Common myeloid progenitor, CD34-positive (primary cell): ENCODE measurements around the gene PLXNA4.

Source experiments
- CTCF ChIA-PET: fragments of 350-600 bp; sonication (Branson Sonifier 250); formaldehyde crosslinking; loops from one replicate; lab custom pipeline; 2021; ENCODE audit warnings: antibody characterized with exemption; lab: Charles Lee
- POLR2A ChIA-PET: fragments of 350-600 bp; sonication (Branson Sonifier 250); formaldehyde crosslinking; loops from one replicate; lab custom pipeline; 2021; ENCODE audit warnings: antibody characterized with exemption; lab: Charles Lee
- DNase-seq, 3 donors: peaks; one replicate each; pipeline versions ENCODE4 v3.0.0 to v3.0.0-alpha.2; 2013
- H3K27ac ChIP-seq, 2 experiments: 1 replicate in 1 of 2; 2 replicates in 1 of 2; pipeline ENCODE4 v1.7.0; 2013; ENCODE audit warnings: inconsistent platforms in 2 of 2, low read length in 2 of 2, mild to moderate bottlenecking in 2 of 2, low read depth in 1 of 2, moderate library complexity in 1 of 2; ENCODE audit not compliant: severe bottlenecking in 2 of 2, insufficient read depth in 1 of 2, poor library complexity in 1 of 2
- H3K27me3 ChIP-seq, 5 experiments: replicated peaks in 2 of 5; 1 replicate in 3 of 5; 2 replicates in 2 of 5; pipeline versions ENCODE4 v1.6.1 to v1.7.0; 2013; ENCODE audit warnings: low read length in 4 of 5, mild to moderate bottlenecking in 2 of 5, moderate library complexity in 2 of 5, inconsistent platforms in 1 of 5; ENCODE audit not compliant: insufficient read depth in 5 of 5, control insufficient read depth in 4 of 5
- H3K36me3 ChIP-seq, 4 experiments: 1 replicate in 2 of 4; 2 replicates in 2 of 4; pipeline versions ENCODE4 v1.6.1 to v1.7.0; 2013; ENCODE audit warnings: low read length in 3 of 4, control low read depth in 1 of 4, mild to moderate bottlenecking in 1 of 4; ENCODE audit not compliant: control insufficient read depth in 4 of 4, insufficient read depth in 4 of 4
- H3K4me1 ChIP-seq, 4 experiments: 1 replicate in 3 of 4; 2 replicates in 1 of 4; pipeline versions ENCODE4 v1.6.1 to v1.7.1; 2013; ENCODE audit warnings: low read length in 3 of 4, mild to moderate bottlenecking in 3 of 4, control low read depth in 1 of 4, inconsistent platforms in 1 of 4, moderate library complexity in 1 of 4; ENCODE audit not compliant: control insufficient read depth in 4 of 4, insufficient read depth in 4 of 4; ENCODE audit errors: control extremely low read depth in 1 of 4
- H3K4me3 ChIP-seq, 7 experiments: 1 replicate in 4 of 7; 2 replicates in 3 of 7; pipeline versions ENCODE4 v1.5.1 to v1.7.0; 2013; ENCODE audit warnings: mild to moderate bottlenecking in 7 of 7, low read length in 6 of 7, moderate library complexity in 6 of 7, inconsistent platforms in 2 of 7, low read depth in 2 of 7, control low read depth in 1 of 7; ENCODE audit not compliant: insufficient read depth in 4 of 7, control insufficient read depth in 1 of 7; ENCODE audit errors: extremely low read depth in 1 of 7
- H3K9me3 ChIP-seq, 5 experiments: 1 replicate in 4 of 5; 2 replicates in 1 of 5; pipeline versions ENCODE4 v1.6.1 to v1.7.1; 2013; ENCODE audit warnings: low read length in 4 of 5, mild to moderate bottlenecking in 2 of 5, inconsistent platforms in 1 of 5, low read depth in 1 of 5, moderate library complexity in 1 of 5; ENCODE audit not compliant: control insufficient read depth in 4 of 5, insufficient read depth in 2 of 5; ENCODE audit errors: control extremely low read depth in 1 of 5
- WGBS: methylation state at CpG from one replicate; pipeline ENCODE4 v1.1.5; 2013; ENCODE audit not compliant: insufficient coverage; 5-methylcytosine and 5-hydroxymethylcytosine counted together

The PLXNA4 gene

DNA sequence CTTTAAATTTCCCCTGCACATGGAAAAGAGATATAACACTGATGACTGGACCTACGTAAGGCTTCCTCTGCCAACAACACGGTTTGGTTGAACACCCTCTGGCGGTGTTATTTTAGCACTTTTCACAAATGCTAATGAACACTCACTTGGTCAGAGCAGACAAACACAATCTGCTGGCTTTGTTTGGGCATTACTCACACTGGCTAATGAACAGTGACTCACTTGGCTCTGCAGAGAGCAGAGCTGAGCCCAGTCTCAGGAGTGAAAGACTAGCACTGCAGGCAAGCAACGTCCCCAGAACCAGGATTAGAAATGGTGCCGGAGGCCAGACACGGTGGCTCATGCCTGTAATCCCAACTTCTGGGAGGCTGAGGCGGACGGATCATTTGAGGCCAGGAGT, 430.8 kb downstream of the PLXNA4 start:
- Histone ChIP-seq H3K36me3 (no peaks in the 10 kb centered on the region), H3K27me3 (peaks cover 0 to 4% (median 0%) of the 10 kb centered on the region in 5 experiments), H3K4me1 (no peaks in the 10 kb centered on the region), H3K4me3 (no peak overlapping the region), H3K9me3 (no peaks in the 10 kb centered on the region), H3K27ac (no peak overlapping the region)
- DNase-seq = no peak
- CTCF ChIA-PET = no interaction called here
- POLR2A ChIA-PET = no interaction called here
- WGBS = 88% methylated on average over 5 of the region's 8 CpGs

GRCh38 chr7:132145063-132145462, 431.2 kb downstream of the PLXNA4 start:
- CTCF ChIA-PET = no interaction called here
- POLR2A ChIA-PET = no interaction called here
- 96% methylated on average over 8 of the region's 9 CpGs for WGBS
- no peaks in the 10 kb centered on the region for H3K36me3 ChIP-seq
- H3K4me1 ChIP-seq = no peaks in the 10 kb centered on the region
- no peaks in the 10 kb centered on the region for H3K9me3 ChIP-seq
- DNase-seq = no peak
- H3K27me3 ChIP-seq = peaks cover 0 to 4% (median 0%) of the 10 kb centered on the region in 5 experiments
- H3K4me3 ChIP-seq = no peak overlapping the region
- no peak overlapping the region for H3K27ac ChIP-seq

DNA sequence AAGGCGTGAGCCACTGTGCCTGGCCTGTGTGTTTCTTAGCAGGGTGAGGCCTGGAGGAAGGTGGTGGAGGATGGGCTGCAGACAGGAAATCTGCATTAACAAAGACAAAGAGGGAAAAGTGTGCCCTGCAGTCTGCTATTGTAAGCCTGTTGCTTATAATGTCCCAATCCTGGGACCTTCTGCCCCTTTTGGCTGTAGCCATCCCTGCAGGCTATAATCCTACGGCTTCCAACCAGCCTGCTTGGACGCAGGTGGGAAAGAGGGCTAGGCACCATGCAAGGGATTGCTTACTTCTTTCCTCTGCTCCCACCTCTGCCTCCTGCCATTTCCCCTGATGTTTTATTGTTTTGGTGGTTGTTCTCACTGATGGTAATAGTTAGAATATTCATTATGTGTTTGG, 434.3 kb downstream of the PLXNA4 start:
- WGBS = 89% methylated on average over 3 of the region's 3 CpGs
- Histone ChIP-seq H3K27me3 (no peaks in the 10 kb centered on the region), H3K4me3 (no peak overlapping the region), H3K27ac (no peak overlapping the region), H3K4me1 (no peaks in the 10 kb centered on the region), H3K36me3 (no peaks in the 10 kb centered on the region), H3K9me3 (no peaks in the 10 kb centered on the region)
- no peak for DNase-seq
- ChIA-PET POLR2A (no interaction called here), CTCF (no interaction called here)

DNA sequence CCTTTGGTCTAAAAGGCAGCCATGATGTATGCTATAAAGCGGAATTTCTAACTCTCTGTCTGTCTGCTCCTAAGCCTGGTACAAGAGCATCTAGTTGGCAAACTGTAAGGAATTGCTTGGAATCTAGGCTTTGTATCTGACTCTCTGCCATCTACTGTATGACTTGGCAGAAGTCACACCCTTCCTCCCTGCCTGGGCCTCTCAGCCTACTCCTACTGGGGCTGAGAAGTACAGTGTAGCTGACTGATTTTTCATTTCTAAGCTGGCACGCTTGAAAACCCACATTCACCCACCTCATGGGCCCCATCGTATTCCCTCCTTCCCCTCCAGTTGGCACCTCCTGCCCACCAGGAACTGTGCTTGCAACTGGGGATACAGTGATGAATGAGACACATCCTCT, 435.2 kb downstream of the PLXNA4 start:
- DNase-seq = no peak
- Histone ChIP-seq H3K27me3 (no peaks in the 10 kb centered on the region), H3K9me3 (no peaks in the 10 kb centered on the region), H3K4me1 (no peaks in the 10 kb centered on the region), H3K27ac (no peak overlapping the region), H3K4me3 (no peak overlapping the region), H3K36me3 (no peaks in the 10 kb centered on the region)
- ChIA-PET CTCF (no interaction called here), POLR2A (no interaction called here)
- WGBS = 50% methylated on average over 2 of the region's 3 CpGs

GRCh38 chr7:132140341-132140740, 435.9 kb downstream of the PLXNA4 start:
- ChIA-PET POLR2A (no interaction called here), CTCF (no interaction called here)
- Histone ChIP-seq H3K4me1 (no peaks in the 10 kb centered on the region), H3K27ac (no peak overlapping the region), H3K27me3 (no peaks in the 10 kb centered on the region), H3K4me3 (no peak overlapping the region), H3K36me3 (no peaks in the 10 kb centered on the region), H3K9me3 (no peaks in the 10 kb centered on the region)
- 95% methylated on average over 5 of the region's 5 CpGs for WGBS
- no peak for DNase-seq

GRCh38 chr7:132138817-132139216, 437.5 kb downstream of the PLXNA4 start:
- Histone ChIP-seq H3K36me3 (no peaks in the 10 kb centered on the region), H3K27me3 (no peaks in the 10 kb centered on the region), H3K4me1 (no peaks in the 10 kb centered on the region), H3K27ac (no peak overlapping the region), H3K4me3 (no peak overlapping the region), H3K9me3 (no peaks in the 10 kb centered on the region)
- WGBS = 100% methylated on average over 2 of the region's 2 CpGs
- ChIA-PET CTCF (no interaction called here), POLR2A (no interaction called here)
- no peak for DNase-seq

- ChIA-PET CTCF (no interaction called here), POLR2A (no interaction called here)
- Histone ChIP-seq H3K27me3 (no peaks in the 10 kb centered on the region), H3K4me3 (no peak overlapping the region), H3K27ac (no peak overlapping the region), H3K9me3 (no peaks in the 10 kb centered on the region), H3K4me1 (no peaks in the 10 kb centered on the region), H3K36me3 (no peaks in the 10 kb centered on the region)
- no peak for DNase-seq
- 97% methylated on average over 5 of the region's 5 CpGs for WGBS
Measured at GRCh38 chr7:132137681-132138080, 438.6 kb downstream of the PLXNA4 start.
